Hypothalamus (tissue), 51 donors: ENCODE results near the gene IDH2.

ENCODE experiments used
- DNase-seq, 51 donors: peaks; one replicate each; lab custom pipeline; 2025; lab: John Stamatoyannopoulos, UW

The IDH2 gene

GRCh38 chr15:90067953-90068606, 34.2 kb downstream of the IDH2 start:
- no peak for DNase-seq

- DNase-seq: no peak
These were observed 34.9 kb downstream of the IDH2 start for GRCh38 chr15:90067181-90067952.

DNA sequence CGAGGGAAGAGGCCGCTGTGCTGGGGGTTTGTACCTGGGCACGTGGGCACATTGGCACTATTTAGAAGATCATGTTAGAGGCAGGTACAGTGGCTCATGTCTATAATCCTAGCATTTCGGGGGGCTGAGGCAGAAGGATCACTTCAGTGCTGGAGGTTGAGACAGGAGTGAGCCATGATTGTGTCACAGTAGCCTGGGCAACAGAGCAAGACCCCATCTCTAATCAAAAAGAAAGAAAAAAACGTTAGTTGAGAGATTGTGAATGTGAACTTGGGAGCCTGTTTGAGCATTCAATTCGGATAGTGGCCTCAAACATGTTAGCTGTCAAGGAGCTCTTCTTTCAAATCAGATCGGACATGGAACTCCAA, 36.6 kb downstream of the IDH2 start:
- DNase-seq: no peak

DNA sequence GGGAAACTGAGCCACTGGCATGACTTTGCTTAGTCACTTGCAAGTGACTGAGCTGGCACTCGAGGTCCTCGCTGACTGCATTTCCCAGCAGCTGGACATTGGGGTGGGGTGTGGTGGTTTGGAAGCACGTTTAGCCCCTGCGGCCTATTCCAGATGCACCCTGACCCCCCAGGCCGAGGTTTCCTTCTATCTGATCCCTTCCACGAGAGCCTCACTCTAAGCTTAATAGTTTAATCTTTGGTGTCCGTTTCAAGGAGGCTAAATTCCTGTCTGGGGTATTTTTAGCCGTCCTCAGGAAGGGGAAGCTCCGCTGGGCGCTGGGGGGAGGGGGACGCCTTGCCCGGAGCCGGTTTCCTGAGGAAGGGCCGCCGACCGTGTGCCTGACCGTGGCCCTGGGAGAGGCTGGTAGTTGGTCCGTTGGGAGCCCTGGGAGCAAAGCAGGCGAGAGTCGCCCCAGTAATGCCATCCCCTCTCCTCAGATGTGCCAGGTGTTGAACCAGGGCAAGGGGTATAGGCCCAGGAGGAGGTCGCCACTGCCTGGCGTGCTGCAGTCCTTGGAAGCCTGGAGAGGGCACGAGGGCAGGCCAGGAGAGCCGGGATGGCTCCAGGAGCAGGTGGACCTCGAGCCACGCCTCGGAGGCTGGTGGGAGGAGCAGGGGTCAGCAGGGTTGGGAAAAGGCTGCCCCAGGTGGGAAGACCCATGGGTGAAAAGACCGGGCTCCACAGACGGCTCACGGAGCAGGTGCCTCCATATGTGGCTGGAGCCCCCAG, 37.2 kb downstream of the IDH2 start:
- peak in 7 of 51 donors; percentile 18 to 27 (median 22) for DNase-seq

DNA sequence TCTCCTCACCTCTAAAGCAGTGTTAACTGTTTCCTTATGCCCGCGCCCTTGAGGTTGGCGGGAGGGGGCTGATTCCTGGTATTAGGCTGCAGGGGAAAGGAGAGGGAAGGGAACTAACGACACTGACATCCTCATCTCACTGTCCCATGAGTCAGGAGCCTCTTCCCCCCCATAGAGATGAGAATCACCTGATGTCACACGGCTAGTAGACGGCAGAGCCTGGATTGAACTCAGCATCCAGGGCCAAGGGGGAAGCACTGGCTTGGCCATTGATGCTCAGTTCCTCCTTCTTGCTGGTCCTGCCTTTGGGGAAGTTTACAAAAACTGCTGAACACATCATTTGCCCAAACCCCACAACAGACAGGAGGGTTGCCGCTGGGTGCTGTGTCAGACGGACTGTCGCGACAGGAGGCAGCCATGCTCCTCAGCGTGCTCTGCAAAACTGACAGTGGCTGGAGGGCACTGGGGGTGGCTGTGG, 38.5 kb downstream of the IDH2 start:
- peak in 15 of 51 donors; percentile 19 to 61 (median 30) for DNase-seq

GRCh38 chr15:90062973-90063769, 39.1 kb downstream of the IDH2 start:
- peak in 4 of 51 donors; percentile 19 to 34 (median 25) for DNase-seq

GRCh38 chr15:90062462-90062932, 39.8 kb downstream of the IDH2 start:
- DNase-seq: peak in 1 of 51 donors; percentile 8

- DNase-seq: peak in 17 of 51 donors; percentile 10 to 66 (median 37)
These were observed 40.2 kb downstream of the IDH2 start for GRCh38 chr15:90062023-90062442.

GRCh38 chr15:90060797-90061196, 41.5 kb downstream of the IDH2 start:
- DNase-seq: no peak

- peak in 32 of 51 donors; percentile 14 to 70 (median 37) for DNase-seq
These were observed 42.9 kb downstream of the IDH2 start for GRCh38 chr15:90059208-90059985.

DNA sequence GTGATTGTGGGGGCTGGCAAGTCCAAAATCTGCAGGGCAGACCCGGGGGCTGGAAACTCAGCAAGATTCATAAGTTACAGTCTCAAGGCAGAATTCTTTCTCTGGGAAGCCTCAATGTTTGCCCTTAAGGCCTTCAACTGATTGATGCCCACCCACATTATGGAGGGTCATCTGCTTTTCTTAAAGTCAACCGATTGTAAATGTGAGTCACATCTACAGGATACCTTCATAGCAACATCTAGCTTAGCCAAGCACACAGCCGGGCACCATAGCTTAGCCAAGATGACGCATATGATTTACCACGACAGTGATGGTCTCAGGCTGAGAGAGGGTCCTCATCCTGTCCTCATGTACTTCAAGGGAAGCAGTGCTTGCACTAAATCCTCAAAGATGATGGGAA, 43.5 kb downstream of the IDH2 start:
- DNase-seq: no peak

DNA sequence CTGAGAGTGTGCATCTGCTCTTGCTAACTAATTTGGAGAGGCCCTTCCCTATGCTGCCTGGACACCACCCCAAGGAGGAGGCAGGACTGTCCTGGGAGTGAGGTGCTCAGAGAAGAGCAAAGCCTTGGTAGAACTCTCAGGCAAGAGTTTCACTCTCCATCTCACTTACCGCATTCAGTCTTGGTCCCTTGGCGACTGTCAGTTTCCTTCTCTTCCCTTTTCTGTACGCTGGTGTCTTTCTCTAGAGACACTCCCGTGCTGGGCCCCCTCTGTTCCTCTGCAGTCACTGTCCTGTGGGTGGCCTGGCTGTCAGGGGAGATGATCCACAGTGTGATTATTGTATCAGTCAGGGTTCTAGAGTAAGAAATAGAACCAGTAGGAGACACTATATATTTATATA, 44.0 kb downstream of the IDH2 start:
- DNase-seq: no peak

DNA sequence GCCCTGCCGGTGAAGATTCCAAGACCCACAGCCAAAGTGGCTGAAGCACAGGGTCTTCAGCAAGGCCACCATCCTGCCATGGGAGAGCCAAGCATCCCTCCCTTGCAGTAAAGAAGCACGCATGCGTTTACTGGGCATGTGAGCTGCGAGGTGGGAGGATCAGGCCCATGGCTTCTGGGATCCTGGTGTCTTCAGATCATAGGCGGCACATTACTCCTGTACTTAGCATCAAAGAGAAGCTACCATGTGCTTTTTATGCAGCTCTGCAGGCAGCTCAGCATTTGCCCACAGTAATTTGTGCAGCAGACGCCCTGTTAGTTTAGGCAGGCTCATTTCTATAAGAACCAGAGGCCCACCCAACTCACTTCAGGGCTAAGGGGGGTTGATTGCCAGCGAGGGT, 45.7 kb downstream of the IDH2 start:
- no peak for DNase-seq

DNA sequence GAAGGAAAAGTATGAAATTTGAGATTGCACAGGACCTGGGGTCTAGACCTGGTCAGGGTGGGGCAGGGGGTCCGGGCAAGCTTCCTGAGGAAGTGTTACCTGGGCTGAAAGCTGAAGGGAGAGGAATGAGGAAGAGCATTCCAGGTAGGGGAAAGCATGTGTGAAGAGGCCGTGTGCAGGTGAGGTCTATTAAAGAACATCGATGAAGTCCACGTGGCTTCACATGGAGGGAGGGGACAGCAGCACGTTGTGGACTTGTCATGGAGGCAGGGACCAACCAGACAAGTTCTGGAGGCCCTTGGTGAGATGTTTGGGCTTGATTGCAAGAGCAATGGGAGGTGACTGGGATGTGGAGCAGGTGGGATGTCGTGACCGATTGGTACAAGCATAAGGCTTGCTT, 47.1 kb downstream of the IDH2 start:
- DNase-seq: no peak

GRCh38 chr15:90054618-90055097, 47.6 kb downstream of the IDH2 start:
- DNase-seq: no peak

GRCh38 chr15:90053685-90054466, 48.4 kb downstream of the IDH2 start:
- peak in 2 of 51 donors; percentile 16 to 22 for DNase-seq

- no peak for DNase-seq
These were observed 50.4 kb downstream of the IDH2 start for GRCh38 chr15:90051874-90052273.
